Skin of body (tissue), 2 donors: ENCODE data around the gene UBE2B. TPM values are rescaled to one million over a fixed set of nuclear protein-coding genes. Genes with fewer than 3 reads are reported as not detected.
A peak's percentile ranks its signal among the peaks of the same experiment; 100 is the strongest.
"Not testable (repeated sequence)": the region's sequence is repeated elsewhere in the genome, so short reads cannot be mapped to it uniquely, and the experiment has no call there.

Source experiments
- DNase-seq: peaks from one replicate; lab custom pipeline; 2025; lab: John Stamatoyannopoulos, UW
- total RNA-seq: library from RNA; depleted of rRNA; stranded (reverse); fragments of >200 nt; gene quantifications from one replicate; pipeline ENCODE4 v1.2.3, GENCODE V29; 2014

Gene UBE2B
- 67.4 TPM for total RNA-seq

GRCh38 chr5:134370871-134371833 is at the start of gene UBE2B:
UBE2B (plus strand) TSS chr5:134371569; CDS start chr5:134371596, 27 bp downstream.
- peak; percentile 100 for DNase-seq

DNA sequence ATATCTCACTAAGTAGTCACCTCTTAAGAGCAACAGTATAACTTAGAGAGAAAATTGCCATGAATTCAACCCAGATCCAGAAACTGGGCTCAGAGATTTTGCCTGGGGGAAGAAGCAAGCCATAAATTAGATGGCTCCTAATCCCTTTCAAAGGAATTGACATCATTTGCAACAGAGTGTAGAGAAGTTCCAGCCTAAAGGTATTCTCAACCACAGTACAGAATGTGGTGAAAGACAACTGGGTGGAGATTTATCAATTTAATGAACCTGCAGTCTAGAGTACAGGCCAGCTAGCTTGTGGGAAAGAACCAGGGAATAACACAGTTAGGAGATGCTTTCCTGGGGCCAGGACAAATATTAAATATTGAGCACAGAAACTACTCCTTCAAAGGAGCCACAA is 44.0 kb upstream of the UBE2B start:
- DNase-seq = no peak

DNA sequence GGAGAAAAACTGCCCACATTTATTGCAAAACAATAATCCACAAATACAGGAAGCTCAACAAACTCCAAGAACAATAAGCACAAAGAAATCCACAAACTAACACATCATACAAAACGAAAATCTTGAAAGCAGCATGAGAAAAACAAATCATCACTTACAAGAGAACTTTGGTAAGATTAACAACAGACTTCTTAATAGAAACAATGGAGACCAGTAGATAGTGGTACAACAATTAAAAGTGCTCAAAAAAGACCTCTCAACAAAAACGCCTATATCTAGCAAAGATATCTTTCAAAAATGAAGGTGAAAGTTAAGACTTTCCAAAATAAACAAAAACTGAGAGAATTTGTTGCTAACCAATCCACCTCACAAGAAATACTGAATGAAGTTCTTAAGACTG is 42.8 kb upstream of the UBE2B start:
- no peak for DNase-seq

DNA sequence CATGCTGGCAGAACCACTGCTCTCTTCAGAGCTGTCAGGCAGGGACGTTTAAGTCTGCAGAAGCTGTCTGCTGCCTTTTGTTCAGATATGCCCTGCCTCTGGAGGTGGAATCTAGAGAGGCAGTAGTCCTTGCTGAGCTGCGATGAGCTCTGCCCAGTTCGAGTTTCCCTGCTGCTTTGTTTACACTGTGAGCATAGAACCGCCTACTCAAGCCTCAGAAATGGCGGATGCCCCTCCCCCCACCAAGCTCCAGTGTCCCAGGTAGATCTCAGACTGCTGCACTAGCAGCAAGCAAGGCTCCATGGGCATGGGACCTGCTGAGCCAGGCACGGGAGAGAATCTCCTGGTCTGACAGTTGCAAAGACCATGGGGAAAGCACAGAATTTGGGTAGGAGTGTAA is 34.5 kb upstream of the UBE2B start:
- DNase-seq = not testable (repeated sequence)

GRCh38 chr5:134343500-134343899 is 27.9 kb upstream of the UBE2B start:
- not testable (repeated sequence) for DNase-seq

DNA sequence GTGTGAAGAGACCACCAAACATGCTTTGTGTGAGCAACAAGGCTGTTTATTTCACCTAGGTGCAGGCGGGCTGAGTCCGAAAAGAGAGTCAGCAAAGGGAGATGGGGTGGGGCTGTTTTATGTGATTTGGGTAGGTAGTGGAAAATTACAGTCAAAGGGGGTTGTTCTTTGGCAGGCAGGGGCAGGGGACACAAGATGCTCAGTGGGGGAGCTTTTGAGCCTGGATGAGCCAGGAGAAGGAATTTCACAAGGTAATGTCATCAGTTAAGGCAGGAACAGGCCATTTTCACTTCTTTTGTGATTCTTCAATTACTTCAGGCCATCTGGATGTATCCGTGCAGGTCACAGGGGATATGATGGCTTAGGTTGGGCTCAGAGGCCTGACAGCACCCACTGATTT is 25.9 kb upstream of the UBE2B start:
- not testable (repeated sequence) for DNase-seq

DNA sequence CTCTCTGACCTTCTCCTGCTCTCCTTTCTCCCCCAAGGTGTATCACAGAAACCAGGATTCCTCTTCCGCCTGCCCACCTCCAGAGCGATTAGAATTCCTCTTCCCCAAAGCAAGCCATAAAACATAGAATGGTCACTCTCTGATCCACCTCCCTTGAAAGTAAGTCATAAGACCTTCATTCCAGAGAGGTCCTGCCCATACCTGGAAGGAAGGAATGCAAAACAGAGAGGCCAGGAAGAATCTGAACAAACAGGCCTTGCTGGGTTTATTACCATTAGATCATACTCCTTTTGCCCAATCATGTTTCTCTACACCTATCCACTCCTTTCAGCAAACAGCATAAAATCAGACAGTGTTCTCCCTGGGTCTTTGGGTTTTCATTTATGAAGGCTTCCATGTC is 25.4 kb upstream of the UBE2B start:
- peak; percentile 3 for DNase-seq

- DNase-seq = no peak
Measured at GRCh38 chr5:134349463-134349862, 21.9 kb upstream of the UBE2B start.

- no peak for DNase-seq
Measured at GRCh38 chr5:134355681-134356080, 15.7 kb upstream of the UBE2B start.

DNA sequence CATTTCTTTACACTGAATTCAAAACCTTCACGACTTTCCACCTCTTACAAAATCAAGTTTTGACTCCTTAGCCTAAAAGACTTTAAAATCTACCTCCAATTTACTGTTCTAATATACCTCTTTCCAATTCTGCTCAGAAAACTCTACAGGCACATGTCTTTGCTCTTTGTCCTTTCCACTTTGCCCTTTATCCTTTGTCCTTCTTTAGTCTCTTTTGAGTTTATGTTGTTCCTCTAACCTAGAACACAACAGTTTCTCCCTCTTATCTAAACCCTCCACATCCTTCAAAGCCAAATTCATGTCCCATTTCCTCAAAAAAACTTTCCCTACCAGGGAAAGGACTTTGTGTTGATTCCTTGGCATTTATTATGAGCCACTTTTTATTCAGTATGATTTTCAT is 5.8 kb upstream of the UBE2B start:
- DNase-seq = no peak

DNA sequence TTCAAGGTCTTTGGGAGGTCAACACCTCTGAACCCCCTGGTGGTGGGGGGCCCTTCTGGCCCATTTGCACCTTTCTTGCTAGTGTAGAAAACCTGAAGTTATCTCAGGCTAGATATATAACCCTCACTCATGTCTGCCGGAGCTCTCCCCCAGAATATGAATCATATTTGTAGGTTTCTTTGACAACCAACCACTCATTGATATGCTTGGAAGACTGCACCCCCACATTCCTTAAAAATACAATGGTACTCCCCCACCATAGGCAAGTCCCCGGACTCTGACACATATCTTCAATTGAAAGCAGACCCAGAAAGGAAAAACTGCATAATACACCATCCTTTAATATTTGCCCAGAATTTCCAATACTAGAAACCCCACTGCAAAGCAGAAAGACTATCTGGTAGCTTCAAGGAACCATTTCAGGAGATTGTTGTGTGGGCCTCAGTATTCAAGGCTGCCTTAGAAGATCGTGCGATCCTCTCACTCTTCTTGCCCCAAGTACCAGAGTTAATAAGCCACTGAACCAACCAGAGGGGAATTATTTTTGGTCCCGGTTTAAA is 978 bp upstream of the UBE2B start:
- no peak for DNase-seq

DNA sequence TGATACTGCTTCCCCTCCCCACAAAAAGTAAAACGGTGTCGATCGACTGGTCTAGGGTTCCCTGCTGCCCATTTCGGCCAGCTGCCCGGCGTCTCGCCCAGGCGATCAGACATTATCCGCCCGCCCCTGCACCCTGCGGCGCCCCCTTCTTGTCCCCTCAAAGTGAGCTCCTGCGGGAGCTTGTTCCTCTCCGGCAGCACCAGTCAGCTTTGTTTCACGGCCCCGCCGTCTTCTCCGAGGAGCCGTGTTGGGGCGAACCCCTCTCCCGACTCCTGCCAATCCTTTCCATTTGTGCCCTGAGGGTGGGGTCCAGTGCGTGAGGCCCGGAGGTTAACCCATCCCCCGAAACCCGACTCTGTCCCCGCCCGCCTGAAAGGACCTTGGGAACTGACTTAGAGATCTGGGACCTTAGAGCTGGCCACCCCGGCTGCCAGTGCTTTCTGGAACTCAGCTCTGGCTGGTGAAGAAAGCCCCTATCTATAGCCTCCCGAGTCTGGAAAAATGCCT is 518 bp downstream of the UBE2B start:
- peak; percentile 7 for DNase-seq

DNA sequence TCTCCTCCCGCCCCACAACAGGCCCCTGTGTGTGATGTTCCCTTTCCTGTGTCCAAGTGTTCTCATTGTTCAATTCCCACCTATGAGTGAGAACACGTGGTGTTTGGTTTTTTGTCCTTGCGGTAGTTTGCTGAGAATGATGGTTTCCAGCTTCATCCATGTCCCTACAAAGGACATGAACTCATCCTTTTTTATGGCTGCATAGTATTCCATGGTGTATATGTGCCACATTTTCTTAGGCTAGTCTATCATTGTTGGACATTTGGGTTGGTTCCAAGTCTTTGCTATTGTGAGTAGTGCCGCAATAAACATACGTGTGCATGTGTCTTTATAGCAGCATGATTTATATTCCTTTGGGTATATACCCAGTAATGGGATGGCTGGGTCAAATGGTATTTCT is 2.3 kb downstream of the UBE2B start:
- DNase-seq = not testable (repeated sequence)

GRCh38 chr5:134374232-134374631 is 2.9 kb downstream of the UBE2B start:
- no peak for DNase-seq

DNA sequence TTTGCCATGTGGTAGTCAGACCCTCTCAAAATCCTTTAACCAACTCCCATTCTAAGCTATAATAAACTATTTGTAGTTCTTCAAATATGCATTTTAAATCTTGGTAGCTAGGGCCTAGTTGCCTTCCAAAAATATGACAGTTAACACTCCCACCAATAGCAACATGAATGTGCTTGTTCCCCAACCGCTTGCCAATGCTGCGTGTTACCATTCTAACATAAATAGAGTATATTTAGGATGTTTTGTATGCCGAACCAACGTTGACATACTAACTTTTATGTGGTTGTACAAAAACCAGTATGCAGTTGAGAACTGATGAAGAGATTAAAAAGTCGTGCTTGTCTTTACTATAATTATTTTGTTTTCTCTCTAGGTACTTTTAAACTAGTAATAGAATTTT is 9.0 kb downstream of the UBE2B start:
- no peak for DNase-seq

DNA sequence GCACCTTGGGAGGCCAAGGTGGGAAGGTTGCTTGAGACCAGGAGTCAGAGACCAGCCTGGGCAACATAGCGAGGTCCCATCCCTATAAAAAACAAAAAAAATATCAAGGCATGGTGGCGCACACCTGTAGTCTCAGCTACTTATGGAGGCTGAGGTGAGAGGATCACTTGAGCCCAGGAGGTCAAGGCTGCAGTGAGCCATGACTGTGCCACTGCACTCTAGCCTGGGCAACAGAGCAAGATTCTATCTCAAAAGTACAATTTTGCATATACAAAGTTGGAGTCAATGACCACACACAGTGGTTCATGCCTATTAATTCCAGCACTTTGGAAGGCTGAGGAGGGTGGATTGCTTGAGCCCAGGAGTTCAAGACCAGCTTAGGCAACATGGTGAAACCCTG is 10.8 kb downstream of the UBE2B start:
- not testable (repeated sequence) for DNase-seq

GRCh38 chr5:134383980-134384697 is 12.8 kb downstream of the UBE2B start:
- DNase-seq = no peak

DNA sequence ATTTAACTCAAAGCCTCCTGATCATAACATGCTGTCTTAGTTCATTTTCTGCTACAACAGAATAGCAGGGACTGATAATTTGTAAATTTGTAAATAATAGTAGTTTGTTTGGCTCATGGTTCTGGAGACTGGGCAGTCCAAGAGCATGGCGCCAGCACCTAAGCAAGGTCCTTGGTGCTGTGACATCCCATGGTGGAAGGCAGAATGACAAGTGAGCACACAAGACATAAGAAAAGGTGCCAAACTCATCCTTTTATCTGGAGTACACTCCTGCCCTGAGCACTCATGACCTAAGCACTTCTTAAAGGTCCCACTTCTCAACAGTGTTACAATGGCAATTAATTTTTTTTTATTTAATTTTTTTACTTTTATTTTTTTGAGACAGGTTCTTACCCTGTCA is 16.1 kb downstream of the UBE2B start:
- DNase-seq = no peak

- DNase-seq = no peak
Measured at GRCh38 chr5:134392301-134392700, 20.9 kb downstream of the UBE2B start.

DNA sequence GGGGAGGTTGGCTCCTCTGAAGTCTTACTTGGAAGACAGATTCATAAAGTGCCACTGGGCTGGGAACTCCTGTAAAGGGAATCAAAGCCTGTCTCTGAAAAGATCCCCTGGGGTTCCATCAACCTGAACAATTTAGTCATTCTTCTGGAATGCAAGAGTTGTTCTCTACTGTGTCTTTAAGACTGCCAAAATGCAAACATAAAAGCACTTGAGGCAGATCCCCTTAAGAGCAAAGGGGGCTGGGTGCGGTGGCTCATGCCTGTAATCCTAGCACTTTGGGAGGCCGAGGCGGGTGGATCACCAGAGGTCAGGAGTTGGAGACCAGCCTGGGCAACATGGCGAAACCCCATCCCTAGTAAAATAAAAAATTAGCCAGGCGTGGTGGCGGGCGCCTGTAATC is 23.6 kb downstream of the UBE2B start:
- no peak for DNase-seq

- DNase-seq = no peak
Measured at GRCh38 chr5:134396274-134396673, 24.9 kb downstream of the UBE2B start.

DNA sequence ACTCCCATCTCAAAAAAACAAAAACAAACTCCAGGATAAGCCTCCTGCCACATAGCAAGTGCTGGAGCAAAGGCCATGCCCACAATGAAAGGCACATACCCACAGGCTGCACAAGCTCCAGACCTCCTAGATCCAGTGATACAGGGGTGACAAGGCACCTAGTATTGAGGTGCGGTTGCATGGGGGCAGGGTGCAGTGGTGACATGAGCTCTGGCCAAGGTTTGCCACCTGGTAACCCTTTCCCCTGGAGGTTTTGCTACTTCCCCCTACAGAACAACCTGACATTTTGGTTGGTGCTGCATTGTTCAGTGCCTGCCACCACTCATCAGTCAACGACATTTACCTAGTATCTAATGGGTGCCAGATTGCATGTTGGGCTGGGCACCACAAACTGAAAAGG is 25.8 kb downstream of the UBE2B start:
- no peak for DNase-seq
